HT1080 (cell line): Measurements from ENCODE around the gene SWAP70. TPM values are rescaled to one million over a fixed set of nuclear protein-coding genes. Genes with fewer than 3 reads are reported as not detected.

Experiments used
- DNase-seq: peaks from one replicate; pipeline ENCODE4 v3.0.0-alpha.2; 2015; ENCODE audit warnings: low read depth
- total RNA-seq: library from RNA; depleted of rRNA; stranded (reverse); fragments of >200 nt; shearing (Covaris generic); gene quantifications from 2 replicates; pipeline ENCODE4 v1.2.3, GENCODE V29; 2014

SWAP70 gene
- total RNA-seq, 1 experiment from 2014 or later: 20.4 TPM

DNA sequence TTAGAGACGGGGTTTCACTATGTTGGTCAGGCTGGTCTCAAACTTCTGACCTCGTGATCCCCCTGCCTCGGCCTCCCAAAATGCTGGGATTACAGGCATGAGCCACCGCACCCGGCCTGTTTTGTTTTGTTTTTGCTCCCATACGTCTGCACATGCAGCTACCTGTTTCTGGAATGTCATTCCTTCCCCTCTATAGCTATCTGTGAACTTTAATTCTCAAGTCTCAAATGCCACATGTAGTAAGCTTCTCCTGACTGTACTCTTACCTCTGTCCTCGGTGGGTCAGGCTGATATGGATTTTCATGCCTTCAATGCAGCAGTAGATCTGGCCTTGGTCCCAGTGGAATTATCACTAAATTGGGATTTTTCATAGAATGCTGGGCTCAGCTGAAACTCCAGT is 12.4 kb upstream of the SWAP70 start:
- no peak for DNase-seq

- no peak for DNase-seq
Measured at GRCh38 chr11:9651899-9652748, 11.8 kb upstream of the SWAP70 start.

- DNase-seq: no peak
Measured at GRCh38 chr11:9653871-9654270, 10.0 kb upstream of the SWAP70 start.

DNA sequence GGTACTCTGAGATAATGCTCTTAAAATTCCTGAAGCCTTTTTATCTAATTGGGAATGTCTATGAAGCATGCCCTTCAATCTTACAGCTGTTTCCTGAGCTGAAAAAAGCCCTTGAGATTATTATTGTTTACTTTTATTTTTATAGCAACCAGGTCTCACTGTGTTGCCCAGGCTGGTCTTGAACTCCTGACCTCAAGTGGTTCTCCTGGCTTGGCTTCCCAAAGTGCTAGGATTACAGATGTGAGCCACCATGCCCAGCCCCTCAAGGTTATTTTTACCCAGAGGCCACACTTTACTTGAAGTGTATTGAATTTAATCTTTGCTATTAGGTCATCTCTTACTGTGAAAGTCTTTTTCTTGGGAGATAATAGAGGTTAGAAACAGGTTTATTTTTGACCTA is 7.0 kb upstream of the SWAP70 start:
- DNase-seq: no peak

GRCh38 chr11:9657531-9657930 is 6.3 kb upstream of the SWAP70 start:
- no peak for DNase-seq

DNA sequence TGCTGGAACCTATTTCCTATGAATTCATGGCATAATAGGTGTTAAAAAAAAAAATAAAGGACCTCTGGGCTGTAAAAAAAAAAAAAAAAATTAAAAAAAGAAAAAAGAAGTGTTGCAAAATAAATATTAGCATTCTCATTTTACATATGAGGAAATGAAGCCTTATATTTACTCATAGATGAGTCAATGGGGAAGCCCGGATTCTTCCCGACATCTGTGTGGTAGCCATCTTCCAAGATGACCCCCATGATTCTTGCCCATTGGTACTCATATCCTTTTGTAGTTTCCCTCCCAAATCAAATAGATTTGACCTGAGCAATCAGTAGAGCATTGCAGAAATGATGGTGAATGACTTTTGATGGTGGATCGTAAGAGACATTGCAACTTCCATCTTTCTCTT is 3.0 kb upstream of the SWAP70 start:
- DNase-seq: peak; percentile 31

DNA sequence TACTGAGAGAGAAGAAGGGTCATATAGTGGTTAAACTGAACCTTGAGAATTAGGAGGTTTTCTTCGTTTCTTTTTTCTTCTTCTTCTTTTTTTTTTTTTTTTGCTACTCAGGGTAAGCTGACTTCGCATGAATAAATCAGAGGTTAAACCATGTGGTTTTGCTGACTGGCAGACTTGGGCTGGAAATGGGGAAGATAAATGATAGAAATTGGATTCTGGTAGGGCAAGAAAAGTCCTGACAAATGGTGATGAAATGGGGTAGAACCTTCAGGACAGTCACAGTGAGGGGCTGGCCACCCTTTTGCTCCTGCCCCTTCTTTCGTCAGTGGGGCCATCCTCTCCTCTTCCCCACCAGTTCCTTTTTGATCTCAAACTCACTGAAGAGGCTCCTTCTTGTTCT is 1.6 kb upstream of the SWAP70 start:
- DNase-seq: no peak

GRCh38 chr11:9664276-9665171 is 647 bp downstream of the SWAP70 start:
- peak; percentile 52 for DNase-seq

DNA sequence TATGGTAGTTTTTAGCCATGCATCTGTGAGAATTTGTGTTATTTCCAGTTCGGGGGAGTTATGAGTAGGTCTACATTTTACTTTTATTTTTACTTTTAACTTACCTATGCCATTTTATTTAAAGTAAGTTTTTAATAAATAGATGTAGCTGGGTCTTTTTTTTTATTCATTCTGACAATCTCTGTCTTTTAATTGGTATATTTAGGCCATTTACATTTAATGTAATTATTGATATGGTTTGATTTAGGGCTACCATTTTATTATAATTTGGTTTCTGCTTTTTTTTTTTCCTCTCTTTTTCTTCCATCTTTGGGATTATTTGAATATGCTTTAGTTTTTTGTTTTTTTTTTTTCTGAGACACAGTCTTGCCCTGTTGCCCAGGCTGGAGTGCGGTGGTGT is 1.9 kb downstream of the SWAP70 start:
- no peak for DNase-seq

DNA sequence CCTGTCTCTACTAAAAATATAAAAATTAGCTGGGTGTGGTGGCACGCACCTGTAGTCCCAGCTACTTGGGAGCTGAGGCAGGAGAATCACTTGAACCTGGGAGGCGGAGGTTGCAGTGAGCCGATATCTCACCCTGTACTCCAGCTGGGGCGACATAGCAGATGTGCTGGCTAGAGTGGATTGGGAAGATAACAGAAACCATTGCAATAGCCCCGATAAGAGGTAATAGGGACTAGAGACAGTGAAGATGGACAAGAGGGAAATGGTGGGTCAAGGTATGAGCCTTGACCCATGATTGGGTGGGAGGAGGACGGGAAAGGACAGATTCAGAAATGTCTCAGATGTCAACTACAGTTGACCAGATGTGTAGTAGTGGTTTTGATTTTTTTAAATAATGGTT is 6.1 kb downstream of the SWAP70 start:
- DNase-seq: no peak

GRCh38 chr11:9672288-9672916 is 8.5 kb downstream of the SWAP70 start:
- no peak for DNase-seq

DNA sequence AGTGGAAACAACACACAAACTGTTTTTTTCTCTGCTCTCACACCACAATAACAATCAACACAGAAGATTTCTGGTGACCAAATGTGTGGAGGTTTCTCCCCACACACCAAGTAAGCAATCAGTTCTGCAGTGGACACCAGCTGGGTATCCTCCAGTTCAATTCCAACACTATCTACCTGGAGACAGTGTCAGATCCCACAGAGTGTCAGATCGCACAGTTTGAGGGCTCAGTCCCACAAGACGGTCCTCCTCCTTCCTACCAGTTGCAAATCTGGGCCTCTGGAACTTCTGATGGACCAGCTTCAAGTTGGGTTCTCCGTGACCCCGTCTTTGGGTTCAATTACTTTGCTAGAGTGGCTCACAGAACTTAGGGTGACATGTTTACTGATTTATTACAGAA is 9.0 kb downstream of the SWAP70 start:
- no peak for DNase-seq

DNA sequence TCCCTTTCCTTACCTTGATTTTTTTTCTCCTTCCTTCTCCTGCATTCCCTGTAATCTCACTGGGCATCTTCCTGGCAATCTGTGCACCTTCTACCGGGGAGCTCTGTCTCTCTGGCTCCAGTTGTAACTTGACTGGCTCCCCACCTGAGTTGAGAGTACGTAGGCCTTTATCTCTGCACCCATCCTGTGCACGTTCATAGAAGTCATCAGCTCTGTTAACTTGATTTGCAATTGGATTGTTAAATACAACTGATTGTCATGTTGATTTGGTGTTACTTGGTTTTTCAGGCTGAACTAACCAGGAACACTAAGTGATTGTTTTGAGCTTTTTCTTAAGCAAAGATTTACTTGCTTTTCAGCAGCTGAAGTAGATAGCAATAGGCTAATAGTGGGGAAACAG is 11.8 kb downstream of the SWAP70 start:
- no peak for DNase-seq

DNA sequence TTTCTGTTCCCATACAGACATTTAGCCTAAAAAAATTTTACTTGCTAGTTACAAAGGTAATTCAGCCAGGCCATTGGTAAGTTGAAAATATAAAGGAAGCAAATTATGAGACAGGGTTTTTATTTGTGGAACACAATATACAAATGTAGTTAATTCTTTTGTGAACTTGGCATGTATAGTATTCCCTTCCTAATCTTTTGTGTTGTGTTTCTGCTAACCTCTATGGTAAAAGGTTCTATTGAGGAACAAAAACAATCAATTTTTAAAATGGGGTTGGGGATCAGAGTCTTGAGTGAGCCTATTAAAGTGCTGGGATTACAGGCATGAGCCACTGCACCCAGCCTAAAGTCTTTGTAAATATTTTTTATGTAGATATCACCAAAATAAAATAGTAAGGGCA is 14.1 kb downstream of the SWAP70 start:
- no peak for DNase-seq

DNA sequence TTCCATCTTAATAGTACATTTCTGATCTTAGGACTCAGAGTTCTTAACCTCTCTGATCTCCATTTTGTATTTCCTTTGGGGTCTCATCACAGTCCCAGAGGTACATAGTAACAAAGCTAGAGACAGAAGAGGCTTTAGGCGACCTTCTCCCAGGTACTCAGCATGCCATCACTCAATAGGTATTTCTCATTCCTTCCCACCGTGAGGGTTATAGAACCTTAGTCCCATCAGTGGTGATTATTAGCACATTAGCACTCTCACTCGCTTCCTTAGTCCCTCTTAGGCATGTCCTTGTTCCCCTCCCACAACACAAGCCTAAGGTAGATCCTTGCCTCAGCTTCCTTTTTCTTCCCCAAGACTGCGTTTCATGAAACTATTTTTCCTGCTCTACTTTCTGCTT is 14.7 kb downstream of the SWAP70 start:
- no peak for DNase-seq

GRCh38 chr11:9680028-9680427 is 16.2 kb downstream of the SWAP70 start:
- DNase-seq: no peak

GRCh38 chr11:9681583-9682372 is 17.9 kb downstream of the SWAP70 start:
- no peak for DNase-seq

- DNase-seq: peak; percentile 9
Measured at GRCh38 chr11:9687711-9688477, 24.0 kb downstream of the SWAP70 start.

DNA sequence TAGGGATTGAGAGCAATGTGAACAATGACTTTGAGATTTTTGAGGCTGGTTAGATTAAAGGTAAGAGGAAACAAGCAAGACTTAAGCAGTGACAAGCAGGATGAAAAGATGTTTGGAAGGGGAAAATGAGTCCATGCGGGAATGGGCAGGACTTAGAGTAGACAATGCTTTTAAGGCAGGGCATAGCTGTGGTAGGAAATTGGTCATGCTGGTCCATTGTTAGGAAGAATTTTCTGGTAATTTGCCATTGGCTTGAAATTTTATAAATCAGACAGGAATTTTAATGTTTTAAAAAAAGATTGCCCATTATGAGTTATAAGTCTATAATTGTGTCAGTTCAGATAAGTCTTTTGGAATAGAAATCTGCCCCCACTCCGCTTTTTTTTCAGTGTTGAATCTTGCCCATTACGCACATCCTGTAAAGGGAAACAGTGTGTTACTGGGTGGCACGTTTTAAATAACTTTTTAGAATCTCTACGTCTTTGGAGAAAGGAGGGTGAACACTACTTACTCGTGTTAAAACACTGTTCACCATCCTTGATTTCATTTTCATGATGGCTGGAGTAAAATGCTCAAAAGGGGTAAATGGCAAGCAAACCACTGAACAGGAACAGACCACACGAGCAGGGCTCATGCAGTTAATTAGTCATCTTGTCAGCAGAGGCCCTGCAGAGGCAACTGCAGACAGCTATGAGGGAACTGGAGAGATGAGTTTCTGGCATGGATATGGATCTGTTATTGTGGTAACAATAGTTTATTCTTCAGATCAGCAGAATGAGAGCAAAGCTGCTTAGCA is 25.0 kb downstream of the SWAP70 start:
- DNase-seq: peak; percentile 88

GRCh38 chr11:9689721-9690120 is 25.8 kb downstream of the SWAP70 start:
- DNase-seq: peak; percentile 13
